Activated CD4-positive, CD25-positive, alpha-beta regulatory T cell treated with anti-CD3 and anti-CD28 coated beads, Interleukin-2, amount 50 U/mL, for 24 hours (primary cell): ENCODE results near the gene HABP2.

Experiments
- ATAC-seq, 2 donors: fragments of 150-1000 bp; cut with Tn5 transposase; one replicate each; pipeline ENCODE4 v1.10.0; 2021; ENCODE audit warnings: mild to moderate bottlenecking in 1 of 2, moderate library complexity in 1 of 2

The HABP2 gene

GRCh38 chr10:113609704-113610108 is 56.9 kb downstream of the HABP2 start:
- no peak for ATAC-seq

- no peak for ATAC-seq
Measured at GRCh38 chr10:113610631-113611601, 58.1 kb downstream of the HABP2 start.

- ATAC-seq = no peak
Measured at GRCh38 chr10:113612154-113612553, 59.3 kb downstream of the HABP2 start.

GRCh38 chr10:113613427-113613826 is 60.6 kb downstream of the HABP2 start:
- ATAC-seq = no peak

GRCh38 chr10:113613977-113614690 is 61.3 kb downstream of the HABP2 start:
- no peak for ATAC-seq

GRCh38 chr10:113616244-113617074 is 63.6 kb downstream of the HABP2 start:
- ATAC-seq = no peak

GRCh38 chr10:113617086-113617485 is 64.2 kb downstream of the HABP2 start:
- no peak for ATAC-seq

GRCh38 chr10:113618338-113618737 is 65.5 kb downstream of the HABP2 start:
- ATAC-seq = no peak

- no peak for ATAC-seq
Measured at GRCh38 chr10:113619401-113619800, 66.5 kb downstream of the HABP2 start.

GRCh38 chr10:113620511-113620910 is 67.7 kb downstream of the HABP2 start:
- no peak for ATAC-seq

- no peak for ATAC-seq
Measured at GRCh38 chr10:113620936-113621335, 68.1 kb downstream of the HABP2 start.

- ATAC-seq = no peak
Measured at GRCh38 chr10:113621799-113622198, 68.9 kb downstream of the HABP2 start.

GRCh38 chr10:113622831-113623230 is 70.0 kb downstream of the HABP2 start:
- no peak for ATAC-seq

- no peak for ATAC-seq
Measured at GRCh38 chr10:113625461-113626186, 72.8 kb downstream of the HABP2 start.

- ATAC-seq = no peak
Measured at GRCh38 chr10:113626809-113627355, 74.0 kb downstream of the HABP2 start.

GRCh38 chr10:113627836-113628235 is 75.0 kb downstream of the HABP2 start:
- ATAC-seq = no peak

- ATAC-seq = no peak
Measured at GRCh38 chr10:113628607-113629153, 75.8 kb downstream of the HABP2 start.

GRCh38 chr10:113630929-113631533 is 78.2 kb downstream of the HABP2 start:
- ATAC-seq = no peak

- ATAC-seq = no peak
Measured at GRCh38 chr10:113631684-113632367, 79.0 kb downstream of the HABP2 start.
